Mesenchymal stem cell (in vitro differentiated cells and primary cell): ENCODE data around the gene DPY30.
"Not testable (repeated sequence)": the region's sequence is repeated elsewhere in the genome, so short reads cannot be mapped to it uniquely, and the experiment has no call there.

ENCODE experiments used
- DNase-seq: peaks from one replicate; pipeline ENCODE4 v3.0.0-alpha.2; 2013
- H2AFZ ChIP-seq: one replicate; pipeline ENCODE4 v1.6.1; 2013; ENCODE audit warnings: low read depth, mild to moderate bottlenecking, control low read depth, inconsistent platforms, low read length, moderate library complexity
- H2AK5ac ChIP-seq: 2 replicates; pipeline ENCODE4 v1.6.1; 2013; ENCODE audit warnings: low read length, moderate library complexity, mild to moderate bottlenecking, inconsistent platforms; ENCODE audit not compliant: severe bottlenecking
- H2BK120ac ChIP-seq: one replicate; pipeline ENCODE4 v1.6.1; 2013; ENCODE audit warnings: low read depth, mild to moderate bottlenecking, inconsistent platforms, low read length, moderate library complexity
- H2BK12ac ChIP-seq, 2 experiments: one replicate each; pipeline ENCODE4 v1.6.1; 2013; ENCODE audit warnings: inconsistent platforms in 2 of 2, low read length in 2 of 2, mild to moderate bottlenecking in 2 of 2, moderate library complexity in 2 of 2, control low read depth in 1 of 2
- H2BK15ac ChIP-seq: one replicate; pipeline ENCODE4 v1.6.1; 2013; ENCODE audit warnings: mild to moderate bottlenecking, low read depth, inconsistent platforms; ENCODE audit not compliant: poor library complexity, severe bottlenecking
- H2BK5ac ChIP-seq: 2 replicates; pipeline ENCODE4 v1.6.1; 2013; ENCODE audit warnings: low read depth, mild to moderate bottlenecking, low read length, control low read depth, inconsistent platforms; ENCODE audit not compliant: poor library complexity, severe bottlenecking
- H3K14ac ChIP-seq, 2 experiments: one replicate each; pipeline ENCODE4 v1.6.1; 2013; ENCODE audit warnings: inconsistent platforms in 2 of 2, low read length in 2 of 2, control low read depth in 1 of 2, mild to moderate bottlenecking in 1 of 2, moderate library complexity in 1 of 2
- H3K18ac ChIP-seq, 2 experiments: one replicate each; pipeline ENCODE4 v1.6.1; 2013; ENCODE audit warnings: inconsistent platforms in 2 of 2, low read length in 2 of 2, control low read depth in 1 of 2, low read depth in 1 of 2, mild to moderate bottlenecking in 1 of 2
- H3K23ac ChIP-seq, 2 experiments: one replicate each; pipeline ENCODE4 v1.6.1; 2013; ENCODE audit warnings: inconsistent platforms in 2 of 2, low read length in 2 of 2, mild to moderate bottlenecking in 2 of 2, moderate library complexity in 2 of 2, control low read depth in 1 of 2
- H3K27ac ChIP-seq: 2 replicates; pipeline ENCODE4 v1.5.1; 2013; ENCODE audit warnings: mild to moderate bottlenecking, moderate library complexity, low read length, control low read depth, inconsistent platforms; ENCODE audit not compliant: poor library complexity, severe bottlenecking
- H3K27me3 ChIP-seq, 2 experiments: 2 replicates each; pipeline versions ENCODE4 v1.6.1 to v1.7.0; 2013; ENCODE audit warnings: low read length in 2 of 2, mild to moderate bottlenecking in 2 of 2, moderate library complexity in 2 of 2, control low read depth in 1 of 2, inconsistent platforms in 1 of 2; ENCODE audit not compliant: control insufficient read depth in 1 of 2, insufficient read depth in 1 of 2
- H3K36me3 ChIP-seq, 2 experiments: 2 replicates each; pipeline versions ENCODE4 v1.6.1 to v1.7.0; 2013; ENCODE audit warnings: low read length in 2 of 2, control low read depth in 1 of 2, inconsistent platforms in 1 of 2, low read depth in 1 of 2, mild to moderate bottlenecking in 1 of 2; ENCODE audit not compliant: insufficient read depth in 2 of 2, control insufficient read depth in 1 of 2
- H3K4ac ChIP-seq, 2 experiments: one replicate each; pipeline ENCODE4 v1.6.1; 2013; ENCODE audit warnings: inconsistent platforms in 2 of 2, low read length in 2 of 2, mild to moderate bottlenecking in 2 of 2, moderate library complexity in 2 of 2, control low read depth in 1 of 2, low read depth in 1 of 2
- H3K4me1 ChIP-seq: 2 replicates; pipeline ENCODE4 v1.6.1; 2013; ENCODE audit warnings: low read depth, low read length, control low read depth; ENCODE audit not compliant: control insufficient read depth, insufficient read depth
- H3K4me2 ChIP-seq: 2 replicates; pipeline ENCODE4 v1.6.1; 2013; ENCODE audit warnings: low read length, mild to moderate bottlenecking, inconsistent platforms; ENCODE audit not compliant: poor library complexity, severe bottlenecking
- H3K4me3 ChIP-seq, 2 experiments: 2 replicates each; pipeline versions ENCODE4 v1.5.1 to v1.7.0; 2013; ENCODE audit warnings: low read length in 2 of 2, mild to moderate bottlenecking in 2 of 2, control low read depth in 1 of 2, low read depth in 1 of 2; ENCODE audit not compliant: insufficient read depth in 1 of 2
- H3K79me1 ChIP-seq: replicated peaks from 2 replicates; pipeline ENCODE4 v1.6.1; 2013; ENCODE audit warnings: mild to moderate bottlenecking, control low read depth, low read length, inconsistent platforms; ENCODE audit not compliant: poor library complexity, severe bottlenecking
- H3K9ac ChIP-seq: 2 replicates; pipeline ENCODE4 v1.7.0; 2013; ENCODE audit warnings: mild to moderate bottlenecking, low read length, moderate library complexity
- H3K9me3 ChIP-seq: 2 replicates; pipeline ENCODE4 v1.7.0; 2013; ENCODE audit warnings: mild to moderate bottlenecking, low read length; ENCODE audit not compliant: control insufficient read depth
- H4K8ac ChIP-seq: one replicate; pipeline ENCODE4 v1.6.1; 2013; ENCODE audit warnings: inconsistent platforms, mild to moderate bottlenecking, low read length, moderate library complexity
- H4K91ac ChIP-seq: one replicate; pipeline ENCODE4 v1.6.1; 2013; ENCODE audit warnings: mild to moderate bottlenecking, low read length, inconsistent platforms
- WGBS: methylation state at CpG from one replicate; pipeline ENCODE4 v1.1.7; 2013; ENCODE audit warnings: mixed read lengths; 5-methylcytosine and 5-hydroxymethylcytosine counted together

The DPY30 gene

GRCh38 chr2:32012872-32013271, 26.7 kb downstream of the DPY30 start:
- Histone ChIP-seq H3K9ac (no peak overlapping the region), H3K4me2 (no peak overlapping the region), H3K9me3 (no peaks in the 10 kb centered on the region), H4K91ac (no peak overlapping the region), H3K27ac (no peak overlapping the region), H3K79me1 (peaks cover 4% of the 10 kb centered on the region), H3K27me3 (no peaks in the 10 kb centered on the region), H3K4me1 (peaks cover 3% of the 10 kb centered on the region), H3K4ac (no peak overlapping the region), H4K8ac (no peak overlapping the region), H2BK120ac (no peak overlapping the region), H2AFZ (no peak overlapping the region), H3K4me3 (no peak overlapping the region), H2AK5ac (no peak overlapping the region), H2BK15ac (no peak overlapping the region), H3K23ac (no peak overlapping the region), H3K14ac (no peak overlapping the region), H3K18ac (no peak overlapping the region), H2BK12ac (no peak overlapping the region), H3K36me3 (peaks cover 13 to 14% of the 10 kb centered on the region in 2 experiments), H2BK5ac (no peak overlapping the region)
- WGBS: 100% methylated on average over 1 of the region's 1 CpG
- DNase-seq: no peak

GRCh38 chr2:32011485-32011960, 28.1 kb downstream of the DPY30 start:
- no peak overlapping the region for H4K8ac ChIP-seq
- H2BK120ac ChIP-seq: no peak overlapping the region
- no peak overlapping the region for H2AFZ ChIP-seq
- no peak for DNase-seq
- peaks cover 4% of the 10 kb centered on the region for H3K79me1 ChIP-seq
- no peak overlapping the region for H3K23ac ChIP-seq
- H3K18ac ChIP-seq: peak overlapping the region in 1 of 2 experiments; percentile 54
- H3K9ac ChIP-seq: peak overlapping the region; percentile 91
- no peak overlapping the region for H4K91ac ChIP-seq
- peak overlapping the region; percentile 93 for H3K27ac ChIP-seq
- no peak overlapping the region for H2BK15ac ChIP-seq
- no peak overlapping the region for H3K14ac ChIP-seq
- H3K27me3 ChIP-seq: no peaks in the 10 kb centered on the region
- H3K4ac ChIP-seq: peak overlapping the region in 1 of 2 experiments; percentile 82
- no peak overlapping the region for H3K4me2 ChIP-seq
- peak overlapping the region; percentile 52 for H2AK5ac ChIP-seq
- peak overlapping the region in 1 of 2 experiments; percentile 89 for H3K4me3 ChIP-seq
- H2BK12ac ChIP-seq: no peak overlapping the region
- H3K9me3 ChIP-seq: no peaks in the 10 kb centered on the region
- no peak overlapping the region for H2BK5ac ChIP-seq
- WGBS: 96% methylated on average over 4 of the region's 5 CpGs
- peaks cover 5% of the 10 kb centered on the region for H3K4me1 ChIP-seq
- peaks cover 5 to 13% of the 10 kb centered on the region in 2 experiments for H3K36me3 ChIP-seq

- DNase-seq: peak; percentile 94
- H4K91ac ChIP-seq: peak within 1 kb of the TSS; percentile 86
- H3K9ac ChIP-seq: peak within 1 kb of the TSS; percentile 91
- H3K18ac ChIP-seq: peak within 1 kb of the TSS; percentile 89 to 91
- peak within 1 kb of the TSS; percentile 52 for H2AK5ac ChIP-seq
- H3K4me1 ChIP-seq: peaks cover 6% of the 10 kb centered on the region
- peak within 1 kb of the TSS; percentile 59 for H4K8ac ChIP-seq
- no peak within 1 kb of the TSS for H2AFZ ChIP-seq
- H2BK15ac ChIP-seq: peak within 1 kb of the TSS; percentile 66
- H3K23ac ChIP-seq: peak within 1 kb of the TSS in 1 of 2 experiments; percentile 37
- no peak within 1 kb of the TSS for H2BK5ac ChIP-seq
- H3K79me1 ChIP-seq: peaks cover 4% of the 10 kb centered on the region
- no peaks in the 10 kb centered on the region for H3K27me3 ChIP-seq
- H3K4ac ChIP-seq: peak within 1 kb of the TSS; percentile 85 to 91
- H3K4me3 ChIP-seq: peak within 1 kb of the TSS; percentile 81 to 90
- peak within 1 kb of the TSS in 1 of 2 experiments; percentile 4 for H2BK12ac ChIP-seq
- peak within 1 kb of the TSS; percentile 93 for H3K27ac ChIP-seq
- H2BK120ac ChIP-seq: peak within 1 kb of the TSS; percentile 50
- under 1% methylated on average over 39 of the region's 57 CpGs for WGBS
- no peak within 1 kb of the TSS for H3K14ac ChIP-seq
- peak within 1 kb of the TSS; percentile 68 for H3K4me2 ChIP-seq
- H3K9me3 ChIP-seq: no peaks in the 10 kb centered on the region
- peaks cover 0 to 12% of the 10 kb centered on the region in 2 experiments for H3K36me3 ChIP-seq
Observed at GRCh38 chr2:32010670-32011484, 28.7 kb downstream of the DPY30 start, which contains the start of gene MEMO1. Gene MEMO1, minus strand, starts transcription at chr2:32011008. Its CDS starts 761 bp downstream, at chr2:32010247.

- H3K4ac ChIP-seq, H2AK5ac ChIP-seq, H4K8ac ChIP-seq, H3K4me1 ChIP-seq, H3K9me3 ChIP-seq, H3K27ac ChIP-seq, H3K36me3 ChIP-seq, H3K27me3 ChIP-seq, H3K23ac ChIP-seq, H4K91ac ChIP-seq, H3K14ac ChIP-seq, H3K4me2 ChIP-seq, H2AFZ ChIP-seq, H2BK5ac ChIP-seq, H2BK12ac ChIP-seq, H2BK15ac ChIP-seq, H3K79me1 ChIP-seq: not testable (repeated sequence)
- peak overlapping the region; percentile 50 for H2BK120ac ChIP-seq
- H3K4me3 ChIP-seq: peak overlapping the region in 1 of 2 experiments; percentile 81
- peak overlapping the region; percentile 40 for H3K9ac ChIP-seq
- H3K18ac ChIP-seq: peak overlapping the region in 1 of 2 experiments; percentile 49
- no CpG with 5 or more reads among the region's 43 CpGs for WGBS
- DNase-seq: peak; percentile 68
Observed at GRCh38 chr2:32010280-32010669, 29.3 kb downstream of the DPY30 start.
